ENCODE measurements around the gene DNAH6. TPM values are rescaled to one million over a fixed set of nuclear protein-coding genes. Genes with fewer than 3 reads are reported as not detected.

DNAH6 gene
- total RNA-seq, 1 experiment from 2014 or later = 0.26 TPM

GRCh38 chr2:84731185-84731584 is 214.9 kb downstream of the DNAH6 start:
- Histone ChIP-seq H2BK12ac (ENCODE audit: insufficient read length, low read depth, low read length) (no peak overlapping the region), H3K9ac (ENCODE audit: extremely low read depth, insufficient read length, low read length) (no peak overlapping the region), H3K23me2 (ENCODE audit: insufficient read length, low read depth, low read length, poor library complexity, severe bottlenecking) (no peaks in the 10 kb centered on the region), H3K18ac (ENCODE audit: insufficient read length, low read depth, low read length) (no peak overlapping the region), H3K4me2 (ENCODE audit: insufficient read depth, insufficient read length, low read length) (no peak overlapping the region), H3K79me2 (ENCODE audit: insufficient read depth, low read length) (no peaks in the 10 kb centered on the region), H3K27ac (ENCODE audit: insufficient read length, low read depth, low read length) (no peak overlapping the region), H3K27me3 (ENCODE audit: insufficient read depth, low read length) (no peaks in the 10 kb centered on the region), H2BK15ac (ENCODE audit: low read depth, low read length) (no peak overlapping the region), H3K56ac (ENCODE audit: insufficient read length, low read depth, low read length) (no peak overlapping the region), H3K4ac (ENCODE audit: low read depth, low read length) (no peak overlapping the region), H3K23ac (ENCODE audit: insufficient read length, low read depth, low read length) (no peak overlapping the region), H3T11ph (ENCODE audit: low read length) (no peak overlapping the region), H4K91ac (ENCODE audit: insufficient read length, low read depth, low read length) (no peak overlapping the region), H2BK120ac (ENCODE audit: low read depth, low read length, poor library complexity, severe bottlenecking) (no peak overlapping the region), H2AK5ac (ENCODE audit: insufficient read length, low read length) (no peak overlapping the region), H4K8ac (replicated peaks; ENCODE audit: insufficient read length, low read depth, low read length) (no peak overlapping the region), H3K9me3 (ENCODE audit: control insufficient read depth, low read depth, low read length) (no peaks in the 10 kb centered on the region), H2AFZ (ENCODE audit: low read length) (no peak overlapping the region), H4K5ac (ENCODE audit: insufficient read length, low read depth, low read length) (no peak overlapping the region), H4K20me1 (ENCODE audit: control insufficient read depth, insufficient read depth, insufficient read length) (no peaks in the 10 kb centered on the region), H2BK20ac (ENCODE audit: low read depth, low read length, poor library complexity, severe bottlenecking) (no peak overlapping the region), H3K4me1 (ENCODE audit: insufficient read depth, low read length) (no peaks in the 10 kb centered on the region), H3K14ac (ENCODE audit: insufficient read depth, low read length) (no peak overlapping the region), H2BK5ac (ENCODE audit: insufficient read length, low read length) (no peak overlapping the region), H3K79me1 (ENCODE audit: insufficient read depth, low read depth, low read length, poor library complexity, severe bottlenecking) (no peaks in the 10 kb centered on the region)
- H3K27me3 Mint-ChIP-seq (ENCODE audit: low read depth) = peaks cover 4% of the 10 kb centered on the region
- H3K4me1 Mint-ChIP-seq = no peaks in the 10 kb centered on the region
- WGBS (ENCODE audit: extremely low coverage, insufficient read length, low lambda C conversion rate) = no CpG with 5 or more reads among the region's 3 CpGs
- no peaks in the 10 kb centered on the region for H3K36me3 Mint-ChIP-seq (ENCODE audit: insufficient read depth in 1 of 3, low read depth in 3 of 3)
- no peak overlapping the region for H3K27ac Mint-ChIP-seq
- TF ChIP-seq CTCF (conservative IDR thresholded peaks at IDR 0.05) = no peak
- peaks cover 0 to 4% of the 10 kb centered on the region in 2 experiments; a peak in 1 of 5 replicates for H3K9me3 Mint-ChIP-seq
- no peak overlapping the region; a peak in 1 of 5 replicates for H3K4me3 Mint-ChIP-seq
- no peak for DNase-seq
